GM18508 (cell line): ENCODE data around the gene OPA3.

Source experiments
- ATAC-seq: cut with Tn5 transposase; IDR thresholded peaks from one replicate; pipeline ENCODE4 v1.9.1; 2021; ENCODE audit warnings: moderate number of reproducible peaks; ENCODE audit not compliant: insufficient read depth, unreplicated experiment

The OPA3 gene

GRCh38 chr19:45506989-45507871 is 77.4 kb downstream of the OPA3 start, which contains the start of gene VASP:
TSS of gene VASP (plus strand) at chr19:45507479. CDS start at chr19:45507772, 293 bp downstream.
- no peak for ATAC-seq

- ATAC-seq = no peak
These were observed 78.2 kb downstream of the OPA3 start for GRCh38 chr19:45506246-45506988.

- no peak for ATAC-seq
These were observed 78.7 kb downstream of the OPA3 start for GRCh38 chr19:45505996-45506245.

DNA sequence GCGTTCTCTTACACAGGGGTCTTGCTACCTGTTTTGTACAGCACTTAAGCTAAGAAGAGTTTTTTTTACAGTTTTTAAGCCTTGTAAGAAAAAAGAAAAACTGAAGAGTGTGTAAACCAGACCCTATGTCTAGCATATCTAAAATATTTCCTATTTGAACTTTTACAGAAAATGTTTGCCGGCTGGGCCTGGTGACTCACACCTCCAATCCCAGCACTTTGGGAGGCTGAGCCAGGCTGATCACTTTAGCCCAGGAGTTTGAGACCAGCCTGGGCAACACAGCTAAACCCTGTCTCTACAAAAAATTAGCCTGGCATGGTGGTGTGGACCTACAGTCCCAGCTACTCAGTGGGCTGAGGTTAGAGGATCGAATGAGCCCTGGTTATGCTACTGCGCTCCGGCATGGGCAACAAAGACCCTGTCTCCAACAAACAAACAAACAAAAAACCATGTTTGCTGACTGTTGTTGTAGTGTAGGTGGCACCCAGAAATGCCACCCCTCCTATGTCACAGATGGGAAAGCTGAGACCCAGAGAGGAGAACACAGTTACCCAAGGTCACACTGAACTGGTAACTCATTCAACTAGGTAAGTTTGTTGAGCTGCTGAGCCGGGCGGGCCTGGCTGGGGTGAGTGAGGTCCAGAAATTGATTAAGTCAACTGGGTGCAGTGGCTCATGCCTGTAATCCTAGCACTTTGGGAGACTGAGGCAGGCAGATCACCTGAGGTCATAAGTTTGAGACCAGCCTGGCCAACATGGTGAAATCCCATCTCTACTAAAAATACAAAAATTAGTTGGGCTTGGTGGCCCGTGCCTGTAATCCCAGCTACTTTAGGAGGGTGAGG is 79.2 kb downstream of the OPA3 start:
- no peak for ATAC-seq

DNA sequence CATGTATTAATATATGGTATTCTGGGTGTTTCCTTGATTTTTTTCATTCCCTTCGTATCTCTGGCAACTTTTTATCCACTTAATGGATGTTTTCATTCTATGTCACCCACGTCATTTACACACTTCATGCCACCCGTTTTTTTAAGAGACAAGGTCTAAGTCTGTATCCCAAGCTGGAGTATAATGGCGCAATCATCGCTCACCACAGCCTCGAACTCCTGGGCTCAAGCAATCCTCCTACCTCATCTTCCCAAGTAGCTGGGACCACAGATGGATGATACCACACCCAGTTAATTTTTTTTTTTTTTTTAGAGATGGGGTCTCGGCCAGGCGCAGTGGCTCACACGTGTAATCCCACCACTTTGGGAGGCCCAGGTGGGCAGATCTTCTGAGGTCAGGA is 80.7 kb downstream of the OPA3 start:
- ATAC-seq = no peak

GRCh38 chr19:45502111-45502510 is 82.5 kb downstream of the OPA3 start:
- ATAC-seq = no peak

DNA sequence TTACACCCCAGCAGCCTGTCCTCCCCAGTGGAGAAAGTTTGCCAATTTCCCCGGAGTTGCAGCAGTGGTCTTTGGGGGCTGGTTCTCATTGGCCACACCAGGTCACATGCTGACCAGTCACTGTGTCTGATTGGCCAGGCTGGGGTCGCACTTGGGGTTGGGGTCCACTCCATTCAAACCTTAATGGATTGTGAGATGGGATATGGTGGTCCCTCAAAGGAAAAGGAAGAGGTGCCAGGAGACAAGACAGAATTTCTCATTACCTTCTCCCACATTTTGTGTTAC is 82.9 kb downstream of the OPA3 start:
- ATAC-seq = no peak

DNA sequence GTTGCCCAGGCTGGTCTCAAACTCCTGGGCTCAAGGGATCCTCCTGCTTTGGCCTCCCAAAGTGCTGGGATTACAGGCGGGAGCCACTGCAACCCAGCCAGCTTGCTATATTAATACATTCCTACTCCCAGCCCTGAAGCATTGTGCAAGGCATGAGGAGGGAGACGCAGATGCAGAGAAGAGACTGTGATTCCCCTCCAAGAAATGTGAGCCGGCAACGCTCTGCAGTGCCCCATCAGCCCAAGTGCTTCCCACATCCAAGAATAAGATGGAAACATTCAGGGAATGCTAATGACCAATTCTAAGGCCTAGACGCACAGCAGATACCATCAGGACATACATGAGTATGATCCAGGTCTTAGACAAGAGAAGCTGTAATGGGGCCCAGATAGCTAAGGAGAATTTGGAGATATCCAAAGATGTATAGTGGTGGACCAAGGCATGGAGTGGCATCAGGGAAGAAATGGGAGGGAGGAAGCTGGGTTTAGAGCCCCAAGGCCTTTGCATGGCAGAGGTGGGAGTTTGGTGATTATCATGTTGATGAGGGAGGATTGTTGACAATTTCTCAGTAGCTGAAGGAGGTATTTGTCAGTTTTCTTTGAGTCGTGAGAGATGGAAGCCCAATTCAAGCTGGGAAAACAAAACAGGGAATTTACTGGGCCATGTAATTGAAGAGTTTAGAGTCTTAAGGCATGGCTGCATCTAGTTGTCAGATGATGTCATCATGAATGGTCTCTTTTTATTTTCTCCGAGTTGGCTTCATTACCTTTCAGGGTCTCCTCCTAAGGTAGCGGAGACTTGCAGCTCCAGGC is 83.5 kb downstream of the OPA3 start:
- ATAC-seq = no peak

DNA sequence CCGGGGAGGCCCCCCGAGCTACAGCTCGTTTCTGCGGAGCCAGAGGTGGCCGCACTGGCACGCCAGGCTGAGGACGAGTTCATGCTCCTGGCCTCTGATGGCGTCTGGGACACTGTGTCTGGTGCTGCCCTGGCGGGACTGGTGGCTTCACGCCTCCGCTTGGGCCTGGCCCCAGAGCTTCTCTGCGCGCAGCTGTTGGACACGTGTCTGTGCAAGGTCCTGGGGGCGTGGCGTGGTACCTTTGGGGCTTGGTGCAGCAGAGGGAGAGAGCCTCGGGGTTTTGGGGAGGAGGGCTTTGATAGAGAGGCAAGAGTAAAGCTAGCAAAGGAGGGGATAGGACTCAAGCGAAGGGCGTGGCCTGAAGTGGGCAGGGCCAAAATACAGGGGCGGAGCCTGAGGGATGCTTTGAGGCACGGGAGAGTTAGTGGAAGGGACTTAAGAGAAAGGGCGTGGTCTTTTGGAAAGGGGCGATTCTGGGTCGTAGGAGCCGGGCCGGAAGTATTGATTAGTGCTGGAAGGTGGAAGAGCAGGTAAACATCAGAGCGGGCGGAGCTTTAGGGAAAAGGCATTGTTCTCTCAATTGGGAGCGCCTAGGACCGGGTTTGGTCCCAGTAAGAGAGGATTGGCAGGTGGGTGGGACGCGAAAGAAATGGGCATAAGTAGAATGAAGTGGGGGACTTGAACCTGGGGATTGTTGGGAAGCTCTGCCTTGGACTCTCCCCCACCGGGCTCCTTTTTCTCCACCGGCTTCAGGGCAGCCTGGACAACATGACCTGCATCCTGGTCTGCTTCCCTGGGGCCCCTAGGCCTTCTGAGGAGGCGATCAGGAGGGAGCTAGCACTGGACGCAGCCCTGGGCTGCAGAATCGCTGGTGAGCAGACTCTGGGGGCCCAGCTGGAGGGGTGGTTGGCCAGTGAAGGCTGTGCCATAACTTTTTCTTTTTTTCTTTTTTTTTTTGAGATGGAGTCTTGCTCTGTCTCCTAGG is 85.1 kb downstream of the OPA3 start:
- no peak for ATAC-seq

GRCh38 chr19:45498411-45499195 is 86.0 kb downstream of the OPA3 start, which contains the start of gene PPM1N:
TSS of gene PPM1N (plus strand) at chr19:45498443. CDS start at chr19:45498473, 30 bp downstream.
- ATAC-seq = no peak

GRCh38 chr19:45497791-45498190 is 86.8 kb downstream of the OPA3 start:
- no peak for ATAC-seq

GRCh38 chr19:45496349-45496953 is 88.2 kb downstream of the OPA3 start:
- ATAC-seq = no peak

DNA sequence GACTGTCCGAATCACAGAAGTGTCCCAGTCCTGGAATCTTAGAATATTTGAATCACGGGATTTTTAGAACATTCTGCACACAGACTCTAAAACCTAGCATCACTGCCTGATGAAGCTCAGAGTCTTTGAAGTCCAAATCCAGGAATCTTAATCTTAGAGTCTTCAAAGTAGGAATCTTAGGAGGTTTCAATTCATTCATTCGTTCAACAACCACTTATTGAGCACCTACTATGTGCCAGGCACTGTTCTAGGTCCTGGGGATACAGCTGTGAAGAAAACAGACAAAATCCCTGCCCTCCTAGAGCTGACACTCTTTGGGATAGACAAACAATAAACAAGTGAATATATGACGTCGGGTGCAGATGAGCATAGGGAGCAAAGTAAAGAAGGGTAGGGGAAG is 89.4 kb downstream of the OPA3 start:
- no peak for ATAC-seq

- ATAC-seq = no peak
These were observed 90.2 kb downstream of the OPA3 start for GRCh38 chr19:45494261-45494916.

GRCh38 chr19:45492627-45493470 is 91.8 kb downstream of the OPA3 start:
- ATAC-seq = no peak

GRCh38 chr19:45492137-45492626 is 92.4 kb downstream of the OPA3 start:
- ATAC-seq = no peak
